SH-SY5Y (cell line): ENCODE results near the gene CLECL1.

Experiments
- GATA2 ChIP-seq: IDR thresholded peaks from 2 replicates; pipeline ENCODE4 v1.6.1; 2011; ENCODE audit warnings: mild to moderate bottlenecking, low read depth, low read length
- GATA3 ChIP-seq: IDR thresholded peaks from 2 replicates; pipeline ENCODE4 v1.6.1; 2011; ENCODE audit warnings: low read depth, mild to moderate bottlenecking, low read length, moderate library complexity

DNA sequence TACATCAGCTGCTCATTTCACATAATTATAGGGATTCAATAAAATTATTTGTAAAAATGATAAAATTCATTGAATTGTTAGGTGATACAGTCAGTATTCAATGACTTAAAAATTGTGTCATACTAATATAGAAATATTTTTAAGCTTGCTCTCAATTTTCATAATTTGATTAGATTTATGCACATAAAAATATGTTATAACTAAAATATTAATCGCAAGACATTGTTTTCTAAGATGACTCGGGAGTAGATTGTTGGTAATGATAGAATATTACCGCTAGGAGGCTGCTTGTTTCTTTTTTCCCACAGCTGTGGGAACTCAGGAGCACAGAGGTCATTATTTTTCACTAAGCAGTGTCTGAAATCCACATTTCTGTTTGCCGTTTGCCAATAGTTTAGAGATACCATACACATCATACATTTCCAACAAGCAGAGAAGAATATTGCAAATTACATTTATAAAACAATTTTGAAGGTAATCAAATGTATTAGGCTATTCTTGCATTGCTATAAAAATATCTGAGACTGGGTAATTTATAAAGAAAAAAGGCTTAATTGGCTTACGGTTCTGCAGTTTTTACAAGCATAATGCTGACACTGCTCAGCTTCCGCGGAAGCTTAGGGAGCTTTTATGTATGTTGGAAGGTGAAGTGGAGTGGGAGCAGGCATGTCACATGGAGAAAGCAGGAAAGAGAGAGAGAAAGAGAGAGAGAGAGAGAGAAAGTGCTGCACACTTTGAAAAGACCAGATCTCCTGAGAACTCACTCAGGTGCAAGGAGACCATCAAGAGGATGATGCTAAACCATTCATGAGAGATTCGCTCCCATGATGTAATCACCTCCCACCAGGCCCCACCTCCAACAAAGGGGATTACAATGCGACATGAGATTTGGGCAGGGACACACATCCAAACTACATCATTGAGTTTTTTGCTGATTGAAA is 18.6 kb upstream of the CLECL1 start:
- TF ChIP-seq GATA2 (no peak), GATA3 (no peak)
